GM18873 (cell line): ENCODE results near the gene HOXD12.

Source experiments
- ATAC-seq: cut with Tn5 transposase; IDR thresholded peaks from one replicate; pipeline ENCODE4 v1.9.1; 2021; ENCODE audit warnings: mild to moderate bottlenecking, moderate library complexity, moderate number of reproducible peaks; ENCODE audit not compliant: unreplicated experiment, low FRiP score

The HOXD12 gene

GRCh38 chr2:176080540-176081375 lies 18.8 kb upstream of the HOXD12 start:
- no peak for ATAC-seq

- ATAC-seq, result no peak
Measured at GRCh38 chr2:176081376-176081836, 18.2 kb upstream of the HOXD12 start.

GRCh38 chr2:176081837-176082524 lies 17.6 kb upstream of the HOXD12 start:
- no peak for ATAC-seq

- ATAC-seq, result no peak
Measured at GRCh38 chr2:176082525-176082823, 17.1 kb upstream of the HOXD12 start.

GRCh38 chr2:176082824-176083751 lies 16.5 kb upstream of the HOXD12 start:
- ATAC-seq, result no peak

- no peak for ATAC-seq
Measured at GRCh38 chr2:176083796-176084261, 15.8 kb upstream of the HOXD12 start, which contains the start of gene EVX2. Gene EVX2, minus strand, starts transcription at chr2:176083962. Its CDS starts 186 bp downstream, at chr2:176083776.

- no peak for ATAC-seq
Measured at GRCh38 chr2:176084611-176085119, 14.9 kb upstream of the HOXD12 start.

- ATAC-seq, result no peak
Measured at GRCh38 chr2:176085120-176085788, 14.3 kb upstream of the HOXD12 start.

- ATAC-seq, result no peak
Measured at GRCh38 chr2:176085861-176086771, 13.5 kb upstream of the HOXD12 start.

GRCh38 chr2:176087330-176088047 lies 12.1 kb upstream of the HOXD12 start:
- ATAC-seq, result no peak

GRCh38 chr2:176088048-176088936 lies 11.3 kb upstream of the HOXD12 start:
- no peak for ATAC-seq

GRCh38 chr2:176088937-176089842 lies 10.4 kb upstream of the HOXD12 start:
- no peak for ATAC-seq

GRCh38 chr2:176089843-176090395 lies 9.7 kb upstream of the HOXD12 start:
- ATAC-seq, result no peak

- no peak for ATAC-seq
Measured at GRCh38 chr2:176090862-176091261, 8.7 kb upstream of the HOXD12 start.

GRCh38 chr2:176091329-176092258 lies 8.0 kb upstream of the HOXD12 start:
- no peak for ATAC-seq
